HG02943 (cell line): ENCODE measurements around the gene MAP3K4.

ENCODE experiments used
- ATAC-seq: cut with Tn5 transposase; IDR thresholded peaks from one replicate; pipeline ENCODE4 v1.9.1; 2021; ENCODE audit warnings: mild to moderate bottlenecking, low read depth, moderate library complexity; ENCODE audit not compliant: unreplicated experiment

The MAP3K4 gene

DNA sequence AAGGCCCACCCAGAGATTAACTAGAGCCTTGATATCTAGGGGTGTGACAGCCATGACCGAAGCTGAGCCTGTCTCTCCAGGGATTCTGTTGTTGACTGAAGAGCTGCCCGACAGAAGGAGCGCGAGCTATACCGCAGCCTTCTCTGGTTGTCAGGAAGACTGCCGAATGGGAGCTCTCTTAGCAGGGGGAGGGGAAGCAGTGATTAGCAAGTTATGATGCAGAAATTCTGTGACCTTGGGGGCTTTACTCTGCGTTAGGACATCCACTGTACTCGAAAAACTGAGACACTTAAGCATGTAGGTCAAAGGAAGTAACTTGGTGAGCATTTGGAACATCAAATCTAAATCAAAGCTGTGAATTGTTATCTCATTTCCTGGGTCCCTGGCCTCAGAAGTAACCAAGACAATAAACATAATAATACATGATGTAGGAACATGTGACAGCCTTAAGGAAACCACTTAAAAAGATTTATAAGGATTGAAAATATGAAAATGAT, 84.7 kb downstream of the MAP3K4 start:
- no peak for ATAC-seq

DNA sequence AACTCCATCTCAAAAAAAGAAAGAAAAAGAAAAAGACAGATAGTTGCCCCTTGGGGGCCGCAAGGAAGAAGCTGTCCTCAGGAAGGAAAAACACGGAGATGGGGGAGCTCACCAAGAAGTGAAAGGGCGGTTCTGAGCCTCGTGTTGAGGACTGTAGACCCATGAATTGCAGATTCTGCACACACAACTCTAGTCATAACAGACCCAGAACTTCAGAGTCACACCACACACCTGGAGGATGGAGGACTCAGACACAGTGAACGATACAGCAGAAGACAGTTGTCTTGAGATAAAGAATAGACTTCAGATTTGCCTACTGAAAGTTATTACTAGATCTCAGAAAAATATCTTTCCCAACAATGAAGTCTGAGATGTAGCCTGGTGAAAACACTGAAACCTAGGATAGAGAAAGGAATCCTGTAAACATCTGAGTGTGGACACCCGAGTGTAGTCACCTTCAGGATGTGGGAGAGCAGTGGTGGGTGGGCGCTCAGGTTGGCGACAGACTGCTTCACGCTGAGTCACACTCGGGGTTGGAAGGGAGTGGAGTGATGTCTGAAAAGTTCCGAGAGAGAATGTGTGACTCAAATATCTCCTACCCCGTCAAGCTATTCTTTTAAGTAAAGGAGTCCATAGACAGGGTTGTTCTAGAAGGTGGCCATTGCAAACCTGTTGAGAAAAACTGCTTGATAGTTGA, 88.1 kb downstream of the MAP3K4 start:
- ATAC-seq = no peak

DNA sequence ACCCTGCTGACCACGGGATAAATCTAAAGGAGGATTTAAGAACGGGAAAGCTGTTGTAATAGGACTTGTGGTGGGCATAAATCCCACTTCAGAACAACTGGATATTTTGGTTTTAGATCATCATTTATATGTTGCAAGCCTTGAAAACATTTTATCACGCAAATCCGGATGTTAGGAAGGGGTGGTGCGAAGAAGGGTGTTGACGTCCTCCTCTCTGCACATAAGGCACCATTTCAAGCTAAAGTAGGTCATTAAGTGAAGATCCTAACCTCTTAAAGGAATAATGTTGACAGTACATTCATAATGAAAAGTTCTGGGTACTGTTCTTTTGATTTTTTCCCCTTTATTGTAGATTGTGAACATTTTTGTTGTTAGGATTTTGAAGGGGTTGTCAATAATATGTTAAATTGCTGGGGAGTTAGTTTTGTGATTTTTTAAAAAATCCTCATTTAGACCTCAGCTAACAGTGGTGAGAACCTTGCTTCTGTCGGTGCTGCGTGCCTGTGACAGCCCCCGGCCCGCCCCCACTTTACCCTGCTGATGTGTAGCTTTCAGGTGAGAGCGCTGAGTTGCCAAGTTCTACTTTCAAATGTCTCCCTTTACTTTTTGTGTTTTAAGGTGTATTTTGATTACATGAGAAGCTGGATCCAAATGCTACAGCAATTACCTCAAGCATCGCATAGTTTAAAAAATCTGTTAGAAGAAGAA, 88.8 kb downstream of the MAP3K4 start:
- ATAC-seq = no peak

DNA sequence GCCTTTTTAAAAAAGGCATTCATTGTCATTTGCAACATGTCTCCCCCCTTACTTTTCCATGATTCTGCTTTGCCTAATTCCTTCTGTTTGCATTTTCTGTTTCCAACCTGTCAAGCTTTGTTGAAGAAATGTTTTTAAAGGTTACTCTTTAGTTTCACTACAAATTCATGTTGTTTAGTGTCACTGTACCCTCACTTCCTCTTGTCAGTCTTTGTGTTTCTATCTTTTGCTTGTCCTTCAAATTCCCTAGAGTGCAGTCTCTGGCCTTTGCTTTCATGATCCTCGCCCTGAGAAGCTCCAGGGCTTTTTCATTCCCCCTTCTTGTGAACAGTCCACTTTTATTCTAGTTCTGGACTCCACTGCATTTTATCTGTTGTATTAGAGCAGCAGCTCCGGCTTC, 90.6 kb downstream of the MAP3K4 start:
- no peak for ATAC-seq

DNA sequence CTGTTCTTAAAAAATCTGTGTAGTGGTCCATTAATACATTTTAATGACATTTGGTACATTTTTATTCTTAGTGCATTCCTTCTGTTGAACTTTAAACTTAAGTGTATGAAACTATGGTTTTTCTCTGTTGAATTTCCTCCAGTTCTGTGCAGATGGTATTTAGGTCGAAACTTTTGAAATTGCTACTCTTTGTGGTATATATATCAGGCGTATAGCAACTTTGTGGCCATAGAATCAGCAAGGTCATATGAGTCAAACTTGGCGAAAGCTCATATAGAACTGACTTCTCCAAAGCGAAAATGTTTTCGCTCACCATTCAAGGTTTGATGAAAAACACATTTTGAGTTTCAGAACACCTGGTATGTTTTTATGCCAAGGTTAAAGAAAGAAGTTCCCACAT, 93.7 kb downstream of the MAP3K4 start:
- ATAC-seq = no peak

DNA sequence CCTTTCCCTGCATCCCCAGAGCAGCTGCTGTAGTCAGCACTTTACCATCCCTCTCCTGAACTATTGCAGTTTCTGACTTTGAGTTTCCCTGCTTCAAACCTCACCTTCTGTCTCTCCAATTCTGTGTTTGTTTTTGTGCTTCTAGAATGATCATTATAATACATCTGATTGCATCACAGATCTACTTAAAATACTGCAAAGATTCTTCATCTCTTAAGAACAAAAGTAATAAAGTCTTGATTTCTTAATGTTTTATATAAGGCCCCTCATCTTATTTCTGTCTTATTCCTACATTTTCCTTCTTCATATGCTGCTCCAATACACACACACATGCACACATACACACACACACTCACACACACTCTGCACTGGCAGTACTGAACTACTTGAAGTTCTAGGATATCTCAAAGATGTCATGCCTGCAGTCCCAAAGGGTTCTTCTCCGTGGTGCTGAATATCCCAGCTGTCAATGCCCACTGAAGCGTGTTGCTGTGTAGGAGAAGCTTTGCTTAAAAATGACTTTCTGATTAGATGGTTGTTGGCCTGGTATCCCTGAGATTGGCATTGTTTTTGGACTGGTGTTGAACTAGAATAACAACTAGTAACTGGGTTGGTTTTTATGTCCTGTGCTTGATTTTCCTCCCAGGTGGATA, 97.2 kb downstream of the MAP3K4 start:
- no peak for ATAC-seq

DNA sequence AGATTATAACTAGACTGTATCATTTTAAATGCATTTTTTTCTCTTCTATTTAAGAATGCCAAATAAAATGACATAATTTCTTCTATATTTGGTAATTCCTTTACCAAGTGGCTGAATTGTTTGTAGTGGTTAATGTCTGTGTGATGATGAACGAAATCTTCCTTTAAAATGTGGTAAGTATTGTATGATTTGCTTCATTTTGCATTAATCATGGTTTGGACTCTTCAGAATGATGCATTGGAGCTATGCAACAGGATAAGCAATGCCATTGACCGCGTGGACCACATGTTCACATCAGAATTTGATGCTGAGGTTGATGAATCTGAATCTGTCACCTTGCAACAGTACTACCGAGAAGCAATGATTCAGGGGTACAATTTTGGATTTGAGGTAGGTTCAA, 99.6 kb downstream of the MAP3K4 start:
- ATAC-seq = no peak

DNA sequence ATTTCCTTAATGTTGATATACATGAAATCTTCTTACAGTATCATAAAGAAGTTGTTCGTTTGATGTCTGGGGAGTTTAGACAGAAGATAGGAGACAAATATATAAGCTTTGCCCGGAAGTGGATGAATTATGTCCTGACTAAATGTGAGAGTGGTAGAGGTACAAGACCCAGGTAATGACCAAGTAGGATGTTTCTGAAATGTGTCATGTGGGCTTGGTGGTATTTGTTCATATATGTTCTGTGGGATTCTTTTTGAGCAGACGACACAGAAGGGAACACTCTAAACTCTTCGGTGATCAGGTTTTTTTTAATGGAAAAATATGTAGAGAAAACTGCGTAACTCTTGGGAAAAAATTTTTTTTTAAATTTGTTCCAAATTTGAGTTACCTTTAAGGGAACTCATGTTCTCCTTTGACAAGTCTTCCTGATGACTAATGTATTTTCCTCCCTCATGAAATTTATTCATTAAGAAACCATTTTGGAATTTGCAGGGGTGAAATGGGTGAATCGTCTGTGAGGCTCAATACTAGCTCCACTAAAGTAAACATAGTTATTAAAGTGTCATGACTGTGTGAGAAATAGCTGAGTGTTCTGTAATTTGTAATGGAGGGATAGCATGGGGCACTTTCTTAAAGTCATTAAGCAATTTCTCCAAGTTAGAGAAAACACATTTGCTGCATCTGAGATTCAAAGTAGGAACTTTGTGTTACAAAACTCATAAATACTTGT, 100.6 kb downstream of the MAP3K4 start:
- no peak for ATAC-seq

DNA sequence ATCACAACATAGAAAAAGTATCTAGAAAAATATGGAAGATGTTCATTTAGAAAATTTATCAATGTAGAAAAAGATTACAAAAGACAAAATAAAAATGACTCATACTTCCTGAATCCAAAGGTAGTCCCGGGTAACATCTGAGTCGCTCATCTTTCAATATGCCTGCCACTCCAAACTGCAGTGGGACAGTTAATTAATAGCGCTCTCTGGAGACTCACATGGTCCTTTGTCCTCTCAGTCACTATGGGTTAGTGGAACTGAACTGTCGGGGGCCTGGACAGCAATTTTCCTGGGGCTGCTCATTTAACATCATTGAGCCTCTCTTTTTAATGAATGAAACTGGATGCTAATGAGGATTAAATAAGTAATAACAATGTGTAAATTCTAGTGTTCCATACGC, 103.4 kb downstream of the MAP3K4 start:
- no peak for ATAC-seq

DNA sequence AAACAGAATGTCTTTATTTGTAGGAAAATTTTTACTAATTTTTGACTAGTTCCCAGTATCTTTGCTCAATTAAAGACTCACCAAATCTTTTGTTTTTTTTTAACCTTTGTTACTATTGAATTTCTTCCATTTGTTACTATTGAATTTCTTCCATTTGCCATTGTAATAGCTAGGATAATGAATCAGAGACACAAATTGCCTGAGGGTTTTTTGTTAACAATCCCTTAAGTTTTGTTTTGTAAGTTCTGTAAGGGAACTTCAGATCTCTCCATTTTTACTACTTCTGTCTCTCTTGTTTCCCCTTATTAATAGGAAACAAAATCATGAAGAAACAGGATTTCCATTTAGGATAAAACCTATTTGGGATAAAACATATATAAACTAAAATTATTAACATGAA, 104.3 kb downstream of the MAP3K4 start:
- ATAC-seq = no peak

DNA sequence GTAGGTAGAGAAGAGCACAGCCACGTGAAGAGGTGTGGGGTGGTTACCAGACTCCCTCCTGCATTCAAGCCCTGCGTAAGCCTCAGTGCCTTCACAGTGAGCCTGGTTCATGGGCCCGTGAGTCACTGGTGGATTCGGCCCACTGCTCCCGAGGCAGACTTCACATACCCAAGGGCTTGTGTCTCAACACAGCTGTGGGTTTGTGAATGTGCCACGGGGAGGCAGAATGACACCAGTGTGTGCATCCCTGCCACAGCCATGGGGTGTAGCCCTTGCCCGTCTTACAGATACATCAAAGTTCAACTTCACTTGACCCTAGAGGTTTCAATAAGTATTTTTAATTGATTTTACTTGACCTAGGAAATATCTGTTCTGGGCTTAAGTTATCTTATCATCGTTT, 108.5 kb downstream of the MAP3K4 start:
- no peak for ATAC-seq

DNA sequence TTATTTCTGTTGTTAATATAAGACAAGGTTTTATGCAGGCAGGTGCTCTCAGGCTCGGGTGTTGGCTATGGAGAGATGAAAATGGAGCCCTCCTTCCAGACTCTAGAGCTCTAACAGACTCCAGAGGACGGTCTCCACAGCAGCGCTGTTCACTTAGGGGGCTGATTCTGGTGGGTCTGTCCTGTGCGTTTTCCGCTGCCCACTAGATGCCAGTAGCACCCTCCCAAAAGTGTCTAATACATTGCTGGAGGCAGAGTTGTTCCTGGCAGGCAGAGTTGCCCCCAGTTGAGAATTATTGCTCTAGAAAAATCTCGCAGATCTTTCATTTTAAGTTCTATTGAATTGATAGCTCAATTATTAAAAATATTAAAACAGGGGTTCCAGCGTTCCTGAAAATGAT, 109.9 kb downstream of the MAP3K4 start:
- no peak for ATAC-seq

DNA sequence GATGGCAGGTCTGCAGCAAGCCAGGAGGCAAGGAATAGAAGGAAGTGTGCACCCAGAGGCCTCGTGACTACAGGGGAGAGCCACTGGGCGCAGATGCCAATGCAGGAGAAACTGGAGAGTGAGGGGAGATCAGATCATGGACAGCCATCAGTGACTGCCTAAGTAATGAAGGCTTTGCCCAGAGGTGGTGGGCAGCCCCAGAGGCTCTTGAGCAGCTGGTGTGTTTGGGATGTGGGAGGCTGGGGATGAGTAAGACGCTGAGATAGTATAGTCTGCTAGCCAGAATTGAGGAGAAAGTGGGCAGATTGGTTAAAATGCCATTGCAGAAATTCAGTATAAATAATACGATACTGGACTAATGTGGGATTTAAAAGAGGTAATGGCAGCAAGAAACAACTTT, 111.9 kb downstream of the MAP3K4 start:
- no peak for ATAC-seq

DNA sequence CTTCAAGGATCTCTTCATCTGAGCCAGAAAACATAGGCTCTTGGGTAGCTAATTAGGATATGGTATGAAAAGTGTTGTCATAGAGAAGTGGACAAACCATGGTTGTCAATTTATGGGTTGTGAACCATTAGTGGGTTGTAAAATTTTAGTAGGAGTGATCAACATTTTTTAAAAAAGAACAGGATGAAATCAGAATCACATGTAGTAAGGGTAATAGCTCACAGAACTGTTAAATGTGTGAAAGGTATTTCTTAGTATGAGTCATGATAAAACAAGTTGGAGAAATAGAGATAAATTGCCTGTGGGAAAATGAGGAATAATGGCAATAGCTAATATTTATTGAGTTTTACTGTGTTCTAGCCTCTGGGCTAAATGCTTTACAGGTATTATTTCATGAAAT, 113.4 kb downstream of the MAP3K4 start:
- ATAC-seq = no peak

DNA sequence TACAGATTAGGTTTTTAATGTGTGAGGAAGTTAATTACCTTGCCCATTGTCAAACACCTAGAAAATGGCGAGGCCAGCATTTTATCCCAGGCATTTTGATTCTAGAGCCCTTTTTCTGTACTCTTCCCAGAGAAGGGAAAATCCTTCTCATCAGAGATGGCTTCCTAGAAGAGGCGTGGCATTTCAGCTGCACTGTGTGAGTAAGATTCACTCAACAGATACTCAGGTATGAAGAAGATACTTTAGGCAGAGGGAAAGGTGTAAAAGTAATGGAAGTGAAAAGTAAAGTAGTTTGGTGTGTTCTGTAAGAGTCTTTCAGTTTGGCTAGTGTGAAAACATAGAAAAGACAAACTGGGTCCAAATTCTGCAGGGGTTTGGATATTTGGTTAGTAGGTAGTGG, 113.8 kb downstream of the MAP3K4 start:
- no peak for ATAC-seq

DNA sequence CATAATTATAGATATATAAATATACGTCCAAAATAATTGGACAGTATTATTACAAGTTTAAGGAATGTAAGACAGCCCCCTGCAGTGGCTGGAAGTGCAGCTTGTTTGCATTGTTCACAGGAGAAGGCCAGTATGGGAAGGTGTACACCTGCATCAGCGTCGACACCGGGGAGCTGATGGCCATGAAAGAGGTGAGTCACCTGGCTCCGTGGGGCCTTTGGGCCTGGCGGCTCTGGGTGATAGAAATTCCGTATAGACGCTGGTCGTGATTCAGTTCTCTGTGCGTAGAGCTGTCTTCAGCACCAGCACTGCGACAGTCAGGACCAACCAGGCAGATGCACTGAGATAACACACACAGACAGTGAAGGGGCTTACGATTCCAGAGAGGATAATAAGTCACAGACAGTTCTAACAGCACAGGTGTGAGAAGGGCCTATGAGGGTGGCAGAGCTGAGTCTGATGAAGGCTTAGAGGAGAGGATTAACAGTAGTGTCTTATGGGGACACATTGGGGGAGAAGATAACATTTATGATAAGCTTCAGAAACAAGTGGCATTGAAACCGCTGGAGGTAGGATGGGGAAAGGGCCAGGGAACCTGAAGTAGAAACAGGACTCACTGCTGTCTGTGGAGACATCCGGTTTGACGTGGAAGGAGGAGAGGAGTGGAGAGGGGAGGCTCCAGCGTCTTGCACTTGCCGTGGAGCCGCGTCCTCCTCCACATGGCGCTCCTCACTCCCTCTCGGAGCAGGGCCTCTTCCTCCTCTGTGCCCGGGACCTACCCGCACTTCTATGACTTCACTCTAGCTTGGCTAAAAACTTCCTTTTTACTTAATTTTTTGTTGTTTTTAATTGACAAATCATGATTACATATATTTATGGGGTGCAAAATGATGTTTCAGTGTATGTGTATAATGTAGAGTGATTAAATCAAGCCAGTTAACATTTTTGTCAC, 116.5 kb downstream of the MAP3K4 start:
- ATAC-seq = no peak

DNA sequence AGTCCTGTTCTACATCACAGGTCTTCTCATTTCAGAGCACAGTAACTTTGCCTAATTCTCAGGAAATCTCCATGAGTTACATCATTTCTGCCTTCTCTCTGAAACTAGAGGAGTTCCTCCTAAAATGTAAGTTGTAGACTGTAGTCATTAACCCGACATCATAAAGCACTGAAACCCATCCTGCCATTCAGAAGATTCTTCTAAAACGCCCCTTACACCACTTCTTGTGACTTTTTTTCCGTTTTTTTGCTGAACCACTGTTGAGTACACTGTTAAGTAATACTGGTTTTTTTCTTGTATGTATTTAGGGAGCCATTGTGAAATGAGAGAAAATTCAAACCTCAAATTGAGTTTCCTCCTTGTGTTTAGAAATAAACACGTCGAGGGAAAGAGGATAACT, 117.3 kb downstream of the MAP3K4 start:
- no peak for ATAC-seq

DNA sequence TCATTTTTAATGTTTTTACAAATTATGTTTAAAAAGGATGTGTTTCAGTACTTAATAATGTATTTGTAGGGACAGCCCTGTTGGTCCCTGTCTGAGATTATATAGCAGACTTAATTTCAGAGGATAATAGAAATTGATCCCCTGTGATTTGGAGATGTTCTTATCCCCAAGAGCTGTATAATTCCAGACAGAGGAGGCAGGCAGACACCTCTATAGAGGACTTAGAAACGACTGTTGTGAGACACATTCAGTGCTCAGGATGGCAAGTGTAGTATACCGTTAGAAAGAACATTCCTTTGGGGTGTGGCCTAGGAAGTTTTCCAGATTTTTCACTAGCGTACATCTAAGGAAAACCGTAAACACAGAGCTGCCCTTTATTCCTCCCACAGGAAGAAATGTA, 117.8 kb downstream of the MAP3K4 start:
- no peak for ATAC-seq

DNA sequence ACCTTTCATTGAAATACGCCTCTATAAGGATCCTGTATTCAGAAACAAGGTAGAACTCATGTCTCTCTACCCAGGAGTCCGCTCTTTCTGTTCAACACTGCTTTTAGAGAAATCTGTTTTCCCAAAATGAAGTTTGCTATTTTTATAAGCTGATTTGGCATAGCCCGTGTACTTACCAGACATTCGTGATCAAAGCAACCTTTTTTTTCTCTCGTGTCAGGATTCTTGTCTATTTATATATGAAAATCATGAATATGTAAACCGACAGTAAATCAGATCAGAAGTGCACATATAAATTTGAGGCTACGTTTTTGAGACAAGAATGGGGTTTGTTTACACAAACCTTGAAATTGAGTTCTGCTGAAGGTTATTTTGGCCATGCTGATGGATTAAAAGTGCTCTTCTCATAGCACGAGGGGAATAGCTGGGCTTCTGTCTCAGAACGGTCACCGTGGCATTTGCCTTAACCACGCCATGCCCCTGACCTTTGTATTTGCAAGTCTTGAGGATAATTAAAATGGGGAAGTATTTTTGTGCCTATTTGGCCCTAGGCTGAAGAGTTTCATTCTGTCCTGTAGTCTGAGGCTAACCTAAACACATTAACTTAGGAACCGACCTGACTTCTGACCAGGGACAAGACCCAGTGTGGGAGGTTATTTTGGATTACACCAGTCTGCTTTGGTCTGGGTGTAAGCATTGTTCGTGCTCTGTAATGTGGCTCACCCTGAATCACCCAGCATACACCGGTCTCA, 118.6 kb downstream of the MAP3K4 start:
- no peak for ATAC-seq
